Ovary (tissue), 9 donors: ENCODE data around the gene TLX3. TPM values are rescaled to one million over a fixed set of nuclear protein-coding genes. Genes with fewer than 3 reads are reported as not detected.

ENCODE experiments used
- DNase-seq, 5 donors: peaks; one replicate each; pipeline ENCODE4 v3.0.0-alpha.2; 2019 to 2020
- H3K27ac ChIP-seq, 2 donors: fragments of 200-600 bp; one replicate each; pipeline versions ENCODE4 v1.5.1 to v1.8.0; 2019 to 2022
- H3K27me3 ChIP-seq: fragments of 200-600 bp; one replicate; pipeline ENCODE4 v1.8.0; 2022
- H3K36me3 ChIP-seq: fragments of 200-600 bp; sonication (generic); one replicate; pipeline ENCODE4 v1.5.1; 2019
- H3K4me1 ChIP-seq: one replicate; pipeline ENCODE4 v1.8.1; 2013; ENCODE audit warnings: mild to moderate bottlenecking, moderate library complexity; ENCODE audit not compliant: insufficient read depth
- H3K4me3 ChIP-seq: fragments of 200-600 bp; sonication (generic); one replicate; pipeline ENCODE4 v1.5.1; 2017
- H3K9me3 ChIP-seq, 2 donors: fragments of 200-600 bp in 1 of 2; sonication (generic) in 1 of 2; one replicate each; pipeline versions ENCODE4 v1.5.1 to v1.8.1; 2013 to 2019; ENCODE audit warnings: mild to moderate bottlenecking in 1 of 2, moderate library complexity in 1 of 2
- EP300 ChIP-seq: sonication (generic); formaldehyde crosslinking; IDR thresholded peaks from one replicate; pipeline ENCODE4 v1.6.1; 2017; ENCODE audit warnings: antibody characterized with exemption
- POLR2A ChIP-seq: fragments of 450-650 bp; IDR thresholded peaks from one replicate; pipeline ENCODE4 v1.6.1; 2017; ENCODE audit warnings: antibody characterized with exemption, mild to moderate bottlenecking, moderate library complexity
- WGBS, 3 donors: extraction: QIAGEN DNeasy Blood & Tissue Kit in 1 of 3; methylation state at CpG; one replicate each; pipeline versions ENCODE4 v1.1.5 to v1.1.7; 2013 to 2017; 5-methylcytosine and 5-hydroxymethylcytosine counted together
- intact Hi-C, 4 donors: fragments of 100-400 bp; cut with DNase I; formaldehyde crosslinking; loops; one replicate each; pipeline versions ENCODE4 v1.11.0 to v1.15.1; 2022 to 2023
- polyA plus RNA-seq, 2 donors: library from polyadenylated mRNA; stranded (reverse); fragments of 200-250 nt in 1 of 2; fragments of 350-450 nt in 1 of 2; fragmentation: Illumina TruSeq in 1 of 2; extraction: RNeasy Lipid Tissue Mini Kit (QIAGEN cat#74804) in 1 of 2; gene quantifications; one replicate each; pipeline ENCODE4 v1.2.3, GENCODE V29; 2013 to 2014
- total RNA-seq, 7 donors: library from RNA; depleted of rRNA in 2 of 7; stranded (reverse); fragments of >200 nt in 2 of 7; fragmentation: NEBNext Ultra II Directional in 3 of 7; extraction: Animal tissue kit (Norgen Biotek cat#: 25700) in 3 of 7; gene quantifications; one replicate each; pipeline versions ENCODE4 v1.1.0 to v1.2.4, GENCODE V29; 2016 to 2023
- TF ChIP-seq, protein P1 (sequence below), 3 donors: fragments of 450-650 bp in 2 of 3; fragments of 200-600 bp in 1 of 3; IDR thresholded peaks; one replicate each; pipeline versions ENCODE4 v1.5.1 to v1.8.0; 2016 to 2022; ENCODE audit warnings: antibody characterized with exemption in 3 of 3, mild to moderate bottlenecking in 1 of 3
- donor health status: DM: no; HTN: no; CAD: no; lungs with moderate emphysema.
- donor health status: DM: no; HTN: no; CAD: no.
- donor health status: Bipolar disorder and iron deficiency.
- donor health status: DM: yes; HTN: yes; CAD: no.
- donor health status: DM: no; HTN: no; CAD: no.
- donor health status: DM: yes; HTN: yes; CAD: no.

TLX3 gene
- total and polyA plus RNA-seq, 9 donors = 0.05 TPM; not detected in 8

DNA sequence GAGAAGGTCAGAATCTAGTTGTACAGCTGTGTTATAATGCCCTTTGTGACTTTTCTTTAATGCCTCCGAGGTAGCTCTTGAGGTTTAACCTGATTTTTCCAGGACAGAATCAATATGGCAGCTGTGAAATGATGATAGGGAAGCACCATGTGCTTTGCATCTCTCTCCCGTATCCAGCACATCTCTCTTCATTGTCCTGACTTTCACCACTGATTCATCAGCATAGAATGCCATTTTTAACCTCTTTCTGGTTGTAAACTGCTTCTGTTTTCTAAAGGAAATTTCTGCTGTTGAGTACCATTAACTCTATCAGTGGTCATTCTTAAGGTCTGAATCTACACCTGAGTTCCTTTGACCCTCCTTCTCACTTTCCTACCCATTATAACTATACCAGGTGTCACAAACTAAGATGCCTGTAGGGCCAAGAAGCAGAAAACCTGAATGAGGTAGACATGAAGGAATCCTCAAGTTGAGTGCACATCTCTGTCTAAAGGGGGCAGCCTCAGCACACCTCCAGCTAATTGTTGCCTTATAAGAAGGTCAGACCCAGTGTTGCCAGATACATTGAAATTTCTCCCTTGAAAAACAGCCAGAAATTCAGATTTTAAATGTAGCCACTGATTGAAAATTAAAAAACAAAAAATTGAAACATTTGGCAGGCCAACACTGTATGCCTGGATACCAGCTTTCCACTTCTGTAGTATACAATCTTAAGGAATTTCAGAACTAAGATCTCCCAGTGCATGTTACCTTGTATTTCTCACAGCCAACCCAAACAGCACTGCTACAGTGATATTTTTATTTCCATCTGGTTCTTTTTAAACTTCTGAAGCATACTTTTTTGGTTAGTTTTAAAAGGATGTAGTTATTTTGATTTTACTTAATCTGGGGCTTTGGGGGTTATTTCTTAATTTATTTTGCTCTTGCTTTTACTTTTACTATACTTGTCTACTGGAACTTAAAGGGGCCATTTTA, 35.8 kb upstream of the TLX3 start:
- intact Hi-C loops = no loop called here
- no peak for TF ChIP-seq EP300
- no peak for TF ChIP-seq POLR2A
- TF ChIP-seq, protein P1, sequence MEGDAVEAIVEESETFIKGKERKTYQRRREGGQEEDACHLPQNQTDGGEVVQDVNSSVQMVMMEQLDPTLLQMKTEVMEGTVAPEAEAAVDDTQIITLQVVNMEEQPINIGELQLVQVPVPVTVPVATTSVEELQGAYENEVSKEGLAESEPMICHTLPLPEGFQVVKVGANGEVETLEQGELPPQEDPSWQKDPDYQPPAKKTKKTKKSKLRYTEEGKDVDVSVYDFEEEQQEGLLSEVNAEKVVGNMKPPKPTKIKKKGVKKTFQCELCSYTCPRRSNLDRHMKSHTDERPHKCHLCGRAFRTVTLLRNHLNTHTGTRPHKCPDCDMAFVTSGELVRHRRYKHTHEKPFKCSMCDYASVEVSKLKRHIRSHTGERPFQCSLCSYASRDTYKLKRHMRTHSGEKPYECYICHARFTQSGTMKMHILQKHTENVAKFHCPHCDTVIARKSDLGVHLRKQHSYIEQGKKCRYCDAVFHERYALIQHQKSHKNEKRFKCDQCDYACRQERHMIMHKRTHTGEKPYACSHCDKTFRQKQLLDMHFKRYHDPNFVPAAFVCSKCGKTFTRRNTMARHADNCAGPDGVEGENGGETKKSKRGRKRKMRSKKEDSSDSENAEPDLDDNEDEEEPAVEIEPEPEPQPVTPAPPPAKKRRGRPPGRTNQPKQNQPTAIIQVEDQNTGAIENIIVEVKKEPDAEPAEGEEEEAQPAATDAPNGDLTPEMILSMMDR (IDR thresholded peaks at IDR 0.05) = no peak
- H3K27me3 ChIP-seq = no peaks in the 10 kb centered on the region
- no peak overlapping the region for H3K27ac ChIP-seq
- no peak for DNase-seq
- H3K4me3 ChIP-seq = no peak overlapping the region
- H3K36me3 ChIP-seq = no peaks in the 10 kb centered on the region
- 56 to 67% (median 60%) methylated on average over 2 of the region's 2 CpGs for WGBS, 3 donors
- H3K4me1 ChIP-seq = no peaks in the 10 kb centered on the region
- no peaks in the 10 kb centered on the region for H3K9me3 ChIP-seq

GRCh38 chr5:171275841-171276544, 33.1 kb upstream of the TLX3 start:
- TF ChIP-seq POLR2A = no peak
- no peak for TF ChIP-seq EP300
- TF ChIP-seq, protein P1 (IDR thresholded peaks at IDR 0.05) = no peak
- Histone ChIP-seq H3K36me3 (no peaks in the 10 kb centered on the region), H3K27me3 (no peaks in the 10 kb centered on the region), H3K4me1 (no peaks in the 10 kb centered on the region), H3K27ac (no peak overlapping the region), H3K4me3 (no peak overlapping the region), H3K9me3 (no peaks in the 10 kb centered on the region)
- WGBS, 3 donors = 24 to 48% (median 26%) methylated on average over 5 of the region's 5 CpGs
- intact Hi-C loops = no loop called here
- DNase-seq = no peak

- WGBS, 3 donors = 83 to 87% (median 85%) methylated on average over 7 of the region's 7 CpGs
Measured at GRCh38 chr5:171283753-171284152, 25.3 kb upstream of the TLX3 start.

DNA sequence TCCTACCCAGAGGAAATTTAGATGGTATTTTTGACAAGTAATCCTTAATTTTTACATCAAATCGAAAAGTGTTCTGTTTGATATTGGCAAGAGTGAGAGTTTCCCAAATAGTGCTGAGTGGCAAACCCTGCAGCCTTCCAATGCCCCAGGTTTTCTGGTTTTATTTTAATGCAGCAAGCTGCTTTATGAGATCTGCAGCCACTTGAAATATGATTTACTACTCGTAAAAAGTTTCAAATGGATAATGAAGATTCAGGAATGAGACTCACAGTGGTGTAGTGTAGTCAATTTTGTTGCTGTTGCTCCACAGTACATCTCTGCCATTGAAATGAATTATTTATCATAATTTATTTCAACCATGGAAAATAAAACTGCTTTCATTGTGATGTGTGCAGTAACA, 23.6 kb upstream of the TLX3 start:
- no peak for DNase-seq
- no peak overlapping the region for H3K27ac ChIP-seq
- H3K4me3 ChIP-seq = no peak overlapping the region
- TF ChIP-seq, protein P1 (IDR thresholded peaks at IDR 0.05) = no peak
- TF ChIP-seq POLR2A (no peak), EP300 (no peak)
- H3K27me3 ChIP-seq = no peaks in the 10 kb centered on the region
- WGBS, 3 donors = 72 to 84% (median 82%) methylated on average over 2 of the region's 2 CpGs
- H3K4me1 ChIP-seq = no peaks in the 10 kb centered on the region
- no peaks in the 10 kb centered on the region for H3K9me3 ChIP-seq
- no peaks in the 10 kb centered on the region for H3K36me3 ChIP-seq
- intact Hi-C loops = no loop called here

More at GRCh38 chr5:171283753-171284152, 25.3 kb upstream of the TLX3 start:
- H3K27ac ChIP-seq = no peak overlapping the region
- H3K4me3 ChIP-seq = no peak overlapping the region
- no peaks in the 10 kb centered on the region for H3K9me3 ChIP-seq
- no peaks in the 10 kb centered on the region for H3K4me1 ChIP-seq
- no peaks in the 10 kb centered on the region for H3K36me3 ChIP-seq
- no peak for DNase-seq
- H3K27me3 ChIP-seq = no peaks in the 10 kb centered on the region
- intact Hi-C loops = no loop called here
- no peak for TF ChIP-seq POLR2A
- TF ChIP-seq, protein P1 (IDR thresholded peaks at IDR 0.05) = no peak
